GM03348 (cell line): ENCODE measurements around the gene CARS2.
A peak's percentile ranks its signal among the peaks of the same experiment; 100 is the strongest.

Experiments used
- DNase-seq: peaks from one replicate; pipeline ENCODE4 v3.0.0; 2012; ENCODE audit warnings: low spot score

Gene CARS2

DNA sequence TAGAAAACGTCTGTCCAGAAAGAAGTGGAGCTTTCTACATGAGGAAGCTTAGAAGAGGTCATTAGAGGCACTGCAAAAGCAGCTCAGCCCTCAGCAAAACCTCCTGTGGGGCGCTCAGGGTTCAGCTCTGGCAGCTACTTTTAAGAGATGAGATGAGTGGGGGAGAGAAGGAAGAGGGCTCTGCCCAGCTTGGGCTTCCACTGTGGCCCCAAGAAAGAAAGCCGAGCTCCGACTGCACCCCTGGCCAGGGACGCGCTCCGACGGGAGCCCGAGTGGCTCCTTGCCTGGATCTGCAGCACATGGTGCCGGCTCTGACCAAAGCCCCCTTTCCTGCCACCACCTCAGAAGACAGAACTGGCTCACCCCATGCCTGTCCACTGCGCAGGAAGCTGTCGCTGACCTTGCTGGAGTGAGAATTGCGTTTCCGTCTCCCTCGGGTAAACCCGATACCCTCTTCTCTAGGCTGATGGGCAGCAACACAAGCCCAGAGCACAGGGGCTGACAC is 54.1 kb downstream of the CARS2 start:
- DNase-seq = no peak

- no peak for DNase-seq
Measured at GRCh38 chr13:110651271-110651670, 54.6 kb downstream of the CARS2 start.

- DNase-seq = no peak
Measured at GRCh38 chr13:110650436-110650835, 55.5 kb downstream of the CARS2 start.

DNA sequence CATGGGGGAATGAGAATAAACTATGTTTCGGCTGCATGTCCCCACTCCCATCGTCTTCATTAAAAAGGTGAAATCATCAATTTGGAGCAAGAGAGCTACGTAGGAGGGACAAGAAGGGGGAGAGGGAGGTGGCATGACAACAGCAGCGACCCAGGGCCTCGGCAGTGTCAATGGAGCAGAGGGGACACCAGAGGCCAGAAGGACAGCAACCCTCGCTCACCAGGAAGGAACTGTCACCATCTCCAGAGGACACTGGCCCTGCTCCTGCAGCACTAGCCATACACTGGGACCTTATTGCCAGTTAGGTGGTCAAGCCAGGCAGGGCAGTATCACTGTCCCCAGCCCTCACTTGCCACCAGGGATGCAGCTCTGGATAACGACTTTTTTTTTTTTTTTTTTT is 56.4 kb downstream of the CARS2 start:
- no peak for DNase-seq

GRCh38 chr13:110648848-110649421 is 57.0 kb downstream of the CARS2 start:
- DNase-seq = no peak

DNA sequence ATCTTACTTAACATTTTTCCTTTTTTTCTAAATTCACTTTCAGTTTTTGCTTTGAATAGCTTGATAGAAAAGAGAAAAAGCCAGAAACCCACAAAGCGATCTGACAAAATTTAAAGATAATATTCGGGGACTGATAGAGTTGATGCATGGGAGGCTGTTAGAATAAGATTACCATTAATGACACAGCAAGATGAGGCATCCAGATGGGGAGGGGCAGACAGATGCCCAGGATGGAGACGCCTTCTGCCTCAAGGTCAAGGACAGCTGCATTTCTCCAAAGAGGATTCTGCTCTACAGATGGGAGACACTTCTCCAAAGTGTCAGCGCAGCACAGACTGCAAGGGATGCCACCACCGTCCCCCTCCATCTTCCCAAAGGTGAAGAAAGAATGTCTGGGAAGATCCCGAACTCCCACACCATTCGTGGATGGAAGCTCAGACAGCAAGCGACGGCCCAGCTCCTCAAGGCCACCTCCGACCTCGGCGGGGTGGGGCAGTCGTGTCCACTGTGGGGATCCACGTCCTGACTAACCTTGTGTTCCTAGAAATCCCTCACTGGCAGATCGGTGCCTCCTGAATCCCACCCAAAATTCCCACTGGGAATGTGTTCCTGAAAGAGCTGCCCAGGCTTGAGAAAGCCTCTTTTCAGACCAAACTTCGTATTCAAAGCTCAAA is 57.6 kb downstream of the CARS2 start:
- no peak for DNase-seq

GRCh38 chr13:110647365-110647737 is 58.6 kb downstream of the CARS2 start:
- DNase-seq = no peak

GRCh38 chr13:110646442-110647364 is 59.2 kb downstream of the CARS2 start:
- DNase-seq = no peak

DNA sequence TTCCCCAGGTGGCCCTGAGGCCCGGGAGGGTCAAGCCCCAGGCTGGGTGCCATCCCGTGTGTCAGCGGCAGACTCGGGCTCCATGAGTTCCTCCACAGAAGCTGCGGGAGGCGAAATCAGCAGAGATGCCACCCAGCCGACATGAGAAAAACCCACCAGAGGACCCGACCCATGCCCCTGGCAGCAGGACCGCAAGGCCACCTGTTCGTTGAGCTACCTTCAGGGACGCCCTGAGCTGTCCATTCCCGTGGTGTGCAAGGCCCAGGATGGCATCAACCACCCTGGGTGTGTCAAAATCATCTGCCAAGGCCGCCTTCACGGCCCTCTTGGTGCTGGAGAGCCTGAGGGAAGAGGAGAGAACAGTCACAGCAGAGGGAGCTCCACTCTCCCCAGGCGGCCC is 60.2 kb downstream of the CARS2 start:
- no peak for DNase-seq

DNA sequence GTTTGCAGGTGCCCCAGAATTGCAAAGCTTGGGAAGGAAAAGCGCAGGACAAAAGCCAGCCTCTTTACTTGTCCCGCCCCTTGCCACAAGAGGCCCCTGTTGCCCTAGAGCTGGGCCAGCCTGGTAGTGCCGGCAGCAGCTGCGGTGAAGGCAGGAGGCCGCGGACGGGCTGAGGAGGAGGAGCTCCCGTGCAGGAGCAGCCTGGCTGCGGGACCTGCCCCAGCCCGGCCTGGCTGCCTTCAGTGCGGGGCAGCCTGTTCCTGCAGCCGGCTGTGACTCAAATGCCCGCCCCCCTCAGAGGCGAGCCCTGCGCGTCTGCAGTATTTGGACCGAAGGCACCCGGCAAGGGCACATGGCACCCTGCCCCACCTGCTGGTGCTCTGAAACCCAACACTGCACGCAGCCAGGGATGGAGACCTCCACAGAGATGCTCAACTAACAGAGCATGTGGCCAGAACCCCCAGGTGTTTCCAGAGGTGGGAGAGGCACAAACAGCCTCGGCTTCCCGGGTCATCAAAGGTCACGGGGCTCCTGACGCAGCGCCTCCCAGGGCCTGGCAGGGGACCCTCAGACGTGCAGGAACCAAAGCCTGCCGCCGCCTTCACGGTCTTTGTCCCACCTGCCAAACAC is 60.9 kb downstream of the CARS2 start:
- DNase-seq = peak; percentile 59

DNA sequence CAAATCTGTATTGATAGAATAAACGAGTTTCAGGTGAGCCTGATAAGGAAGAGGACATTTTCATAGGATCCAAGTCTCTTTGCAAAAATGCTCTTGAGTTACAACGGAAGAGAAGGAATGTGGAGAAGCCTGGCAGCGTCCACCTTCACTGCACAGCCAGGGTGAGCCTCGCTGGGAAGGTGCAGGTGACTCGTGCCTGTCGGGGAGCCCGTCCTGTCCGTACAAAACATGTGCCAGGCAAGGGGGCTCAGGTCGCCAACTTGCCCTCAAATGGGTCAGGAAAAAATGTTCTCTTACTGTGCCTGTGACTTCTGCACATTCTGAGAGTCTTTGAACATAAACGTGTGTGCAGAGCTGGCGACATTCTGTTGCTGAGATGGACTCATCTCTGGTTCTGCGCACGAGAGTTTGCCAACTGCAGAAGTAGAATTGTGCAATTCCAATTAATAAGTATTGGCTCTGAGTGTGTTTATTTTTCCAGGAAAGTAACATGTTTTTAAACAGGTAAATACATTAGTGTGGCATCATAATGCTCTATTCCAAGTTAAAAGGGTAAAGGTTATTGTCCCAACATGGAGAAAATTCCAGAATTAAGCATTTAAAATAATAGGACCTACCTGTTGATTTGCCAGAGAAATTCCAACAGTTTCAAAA is 62.0 kb downstream of the CARS2 start:
- no peak for DNase-seq

GRCh38 chr13:110643324-110643723 is 62.6 kb downstream of the CARS2 start:
- DNase-seq = no peak

DNA sequence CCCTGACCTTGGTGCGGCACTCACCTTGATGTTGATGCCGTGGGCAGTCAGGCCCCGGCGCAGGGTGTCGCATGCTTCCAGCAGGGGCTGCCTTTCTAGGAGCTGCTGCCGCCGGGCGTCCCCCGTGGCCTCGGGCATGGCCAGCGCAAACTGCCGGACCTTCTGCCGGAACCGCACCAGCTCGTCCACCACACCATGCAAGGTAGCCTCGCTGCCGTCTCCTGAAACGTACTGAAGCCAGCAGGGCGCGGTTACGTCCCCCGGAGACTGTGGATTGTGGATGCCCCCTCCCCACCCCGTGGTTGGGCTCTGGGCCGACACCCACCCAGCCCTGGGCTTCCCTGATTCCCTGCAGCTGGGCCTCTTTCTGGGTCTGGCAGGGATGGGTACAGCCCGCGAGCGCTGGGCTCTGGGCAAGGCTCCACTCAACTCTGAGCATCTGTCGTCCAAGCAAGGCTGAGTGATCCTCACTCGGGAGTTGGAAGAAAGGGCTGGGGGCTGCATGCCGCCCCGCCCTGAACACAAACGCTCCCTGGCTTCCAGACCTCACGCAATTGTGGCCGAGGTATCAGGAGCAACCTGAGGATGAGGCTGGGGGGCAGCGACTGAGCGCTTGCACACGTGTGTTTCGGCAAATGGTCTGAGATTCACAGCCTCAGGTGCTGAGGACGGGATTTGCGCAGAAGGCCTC is 63.5 kb downstream of the CARS2 start:
- DNase-seq = no peak

- no peak for DNase-seq
Measured at GRCh38 chr13:110641055-110642015, 64.6 kb downstream of the CARS2 start.

- DNase-seq = no peak
Measured at GRCh38 chr13:110640591-110641029, 65.3 kb downstream of the CARS2 start.

DNA sequence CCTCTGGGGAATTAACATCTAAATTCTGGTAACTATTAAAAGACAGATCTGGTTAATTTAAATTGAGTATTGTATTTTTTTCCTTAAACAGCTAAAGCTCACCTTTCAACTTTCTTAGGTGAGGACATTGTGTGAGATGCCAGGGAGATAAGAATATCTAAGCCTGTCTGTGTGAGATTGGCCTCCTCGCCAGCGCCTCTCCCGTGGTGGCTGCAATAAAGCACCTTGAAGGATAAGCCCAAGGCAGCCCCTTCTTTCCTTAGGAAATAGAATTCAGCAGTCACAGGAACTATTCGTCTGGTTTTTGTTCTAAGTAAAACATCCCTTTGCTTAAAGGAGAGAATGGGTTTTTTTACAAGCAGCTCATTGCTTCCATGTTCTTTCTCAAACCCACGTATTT is 66.0 kb downstream of the CARS2 start:
- DNase-seq = no peak

DNA sequence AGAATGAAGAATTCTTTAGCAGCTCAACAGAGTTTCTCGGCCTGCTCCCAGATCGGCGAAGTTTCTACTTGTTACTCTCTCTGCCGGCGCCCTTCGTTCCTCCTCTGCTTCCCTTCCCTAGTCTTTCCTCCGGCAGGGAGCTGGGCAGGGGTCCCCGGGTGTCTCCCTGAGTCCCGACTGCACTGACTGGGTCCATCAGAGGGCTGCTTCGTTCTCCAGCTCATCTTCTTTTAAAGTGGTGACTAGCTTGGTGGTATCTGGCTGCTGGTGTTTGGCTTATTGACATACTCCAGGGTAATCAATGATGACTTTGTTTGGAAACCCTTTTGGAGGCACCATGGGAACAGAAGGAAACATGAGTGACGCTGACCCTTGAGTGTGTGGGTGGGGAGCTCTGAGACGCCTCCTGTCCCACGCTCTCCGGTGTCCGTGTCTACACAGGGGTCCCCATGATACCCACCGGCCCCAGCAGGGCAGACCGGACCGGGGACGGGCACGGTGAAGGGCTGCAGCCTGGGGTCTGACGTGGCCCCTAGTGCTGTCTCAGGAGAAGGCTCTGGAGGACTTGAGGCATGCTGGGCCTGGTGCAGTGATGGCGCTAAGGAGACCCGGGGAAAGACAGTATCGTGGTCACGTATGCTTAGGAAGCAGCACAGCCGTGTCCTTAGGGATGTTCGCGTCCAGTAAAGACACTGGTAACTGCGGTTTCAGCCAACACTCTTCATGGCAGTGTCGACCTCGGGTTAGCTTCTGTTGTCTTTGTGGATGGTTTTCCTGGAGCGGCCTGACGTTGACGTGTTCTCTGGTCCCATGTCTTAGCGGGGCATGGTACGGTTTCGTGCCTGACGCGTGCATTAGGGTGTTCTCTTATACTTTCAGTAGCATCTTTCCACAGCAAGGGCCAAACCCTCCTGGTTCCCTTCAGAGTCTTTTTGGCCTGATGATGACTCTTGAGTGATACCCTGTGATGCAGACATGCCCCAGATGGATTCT is 66.8 kb downstream of the CARS2 start:
- no peak for DNase-seq

GRCh38 chr13:110638257-110638656 is 67.7 kb downstream of the CARS2 start:
- no peak for DNase-seq

- no peak for DNase-seq
Measured at GRCh38 chr13:110637747-110638146, 68.2 kb downstream of the CARS2 start.
